NCI-H187 (cell line): ENCODE measurements around the gene CENPB.
A peak's percentile ranks its signal among the peaks of the same experiment; 100 is the strongest.

ENCODE experiments used
- DNase-seq, 2 experiments: peaks; one replicate each; lab custom pipeline; 2025; lab: John Stamatoyannopoulos, UW

CENPB gene

DNA sequence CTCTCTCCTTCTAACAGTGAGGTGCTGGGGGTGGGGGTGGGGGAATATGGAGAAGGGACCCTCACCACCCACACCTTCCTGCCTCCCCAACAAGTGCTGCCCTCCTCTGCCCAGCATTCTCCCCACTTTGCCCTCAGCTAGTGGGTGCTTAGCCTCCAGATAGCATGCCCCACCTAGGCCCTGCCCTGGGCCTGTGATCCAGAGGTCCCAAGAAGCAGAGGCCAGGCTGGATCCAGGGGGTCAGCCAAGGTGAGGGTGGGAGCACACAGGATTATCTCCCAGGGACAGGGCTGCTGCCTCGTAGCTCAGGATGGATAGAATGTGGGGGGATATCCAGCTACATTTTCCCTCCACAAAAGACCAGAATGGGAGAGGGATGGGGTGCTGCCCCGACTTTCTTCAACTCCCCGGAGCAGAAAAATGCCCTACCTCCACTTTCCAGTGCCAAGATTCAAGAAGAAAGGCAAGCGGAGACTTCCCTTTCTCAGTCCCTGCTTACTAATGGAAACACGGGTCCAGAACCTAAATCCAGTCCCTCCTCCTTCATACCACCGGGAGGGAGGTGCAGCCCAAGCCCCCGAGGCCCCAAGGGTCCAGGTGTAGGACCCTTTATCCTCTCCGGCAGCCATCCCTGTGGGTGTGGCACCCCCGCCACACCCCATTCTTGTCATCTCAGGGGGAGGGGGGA lies 20.0 kb downstream of the CENPB start:
- DNase-seq, result no peak

- DNase-seq, result no peak
These were observed 21.2 kb downstream of the CENPB start for GRCh38 chr20:3765171-3765882.

- DNase-seq, result no peak
These were observed 21.9 kb downstream of the CENPB start for GRCh38 chr20:3764659-3765058.

GRCh38 chr20:3763671-3764601 lies 22.6 kb downstream of the CENPB start:
- no peak for DNase-seq

- DNase-seq, result no peak
These were observed 25.7 kb downstream of the CENPB start for GRCh38 chr20:3760655-3761348.

- DNase-seq, result no peak
These were observed 26.7 kb downstream of the CENPB start for GRCh38 chr20:3759884-3760283.

- DNase-seq, result no peak
These were observed 27.2 kb downstream of the CENPB start for GRCh38 chr20:3759316-3759823.

DNA sequence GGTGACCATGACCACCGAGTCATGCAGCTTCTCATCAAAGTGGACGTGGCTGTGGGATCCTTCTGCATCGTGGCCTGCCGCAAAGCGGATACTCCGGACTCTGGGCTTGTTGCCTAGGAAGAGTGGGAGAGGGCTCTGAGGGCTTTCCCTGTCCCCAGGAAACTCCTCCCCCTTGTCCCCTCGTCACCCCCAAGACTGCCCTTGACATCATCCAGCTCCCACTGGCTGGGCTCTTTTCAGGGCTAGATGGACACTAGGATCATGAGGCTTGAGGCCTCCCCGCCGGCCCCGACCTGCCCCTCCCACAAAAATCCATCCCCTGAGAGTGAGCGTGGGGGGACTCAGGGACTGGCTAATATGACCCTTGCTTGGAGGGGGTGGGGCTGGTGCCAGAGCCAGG lies 28.0 kb downstream of the CENPB start:
- DNase-seq, result no peak

- DNase-seq, result no peak
These were observed 29.3 kb downstream of the CENPB start for GRCh38 chr20:3757268-3757667.

GRCh38 chr20:3755814-3756480 lies 30.6 kb downstream of the CENPB start:
- no peak for DNase-seq

GRCh38 chr20:3755269-3755668 lies 31.3 kb downstream of the CENPB start:
- DNase-seq, result no peak

DNA sequence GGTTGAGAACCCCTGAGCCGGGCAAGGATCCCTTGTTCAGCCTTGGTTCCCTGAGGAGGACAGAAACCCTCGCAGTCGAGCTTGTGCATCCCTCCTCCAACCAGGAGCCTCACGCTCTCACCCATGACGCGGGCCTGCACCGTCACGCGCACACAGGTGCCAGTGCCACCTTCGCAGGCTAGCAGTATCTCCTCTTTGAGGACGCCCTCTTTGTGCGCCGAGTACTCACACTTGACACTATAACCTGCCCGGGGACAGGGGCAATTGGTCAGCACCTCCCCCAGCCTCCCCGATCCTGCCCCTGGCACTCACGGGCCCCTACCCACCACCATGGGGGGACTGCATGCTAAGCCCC lies 32.3 kb downstream of the CENPB start:
- DNase-seq, result no peak

- no peak for DNase-seq
These were observed 32.9 kb downstream of the CENPB start for GRCh38 chr20:3753501-3754275.

- peak; percentile 37 to 64 for DNase-seq
These were observed 33.4 kb downstream of the CENPB start for GRCh38 chr20:3753098-3753497.

DNA sequence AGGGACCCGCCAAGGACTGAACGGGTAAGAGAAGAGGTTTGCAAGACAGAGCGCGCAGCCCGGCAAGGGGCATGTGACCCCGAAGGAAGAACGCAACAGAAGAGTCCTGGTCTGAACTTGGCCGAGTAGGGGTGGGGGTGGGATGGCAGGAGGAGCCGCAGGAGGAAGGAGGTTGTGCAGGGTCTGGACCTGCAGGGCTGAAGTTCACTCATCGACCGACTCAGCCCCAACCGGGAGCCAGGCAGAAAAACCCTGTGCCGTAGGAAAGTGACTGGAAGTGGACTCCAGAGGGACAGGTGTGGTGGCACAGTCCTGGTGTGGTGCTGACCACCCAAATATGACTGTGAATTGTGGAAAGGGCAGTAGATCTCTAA lies 34.2 kb downstream of the CENPB start:
- no peak for DNase-seq

DNA sequence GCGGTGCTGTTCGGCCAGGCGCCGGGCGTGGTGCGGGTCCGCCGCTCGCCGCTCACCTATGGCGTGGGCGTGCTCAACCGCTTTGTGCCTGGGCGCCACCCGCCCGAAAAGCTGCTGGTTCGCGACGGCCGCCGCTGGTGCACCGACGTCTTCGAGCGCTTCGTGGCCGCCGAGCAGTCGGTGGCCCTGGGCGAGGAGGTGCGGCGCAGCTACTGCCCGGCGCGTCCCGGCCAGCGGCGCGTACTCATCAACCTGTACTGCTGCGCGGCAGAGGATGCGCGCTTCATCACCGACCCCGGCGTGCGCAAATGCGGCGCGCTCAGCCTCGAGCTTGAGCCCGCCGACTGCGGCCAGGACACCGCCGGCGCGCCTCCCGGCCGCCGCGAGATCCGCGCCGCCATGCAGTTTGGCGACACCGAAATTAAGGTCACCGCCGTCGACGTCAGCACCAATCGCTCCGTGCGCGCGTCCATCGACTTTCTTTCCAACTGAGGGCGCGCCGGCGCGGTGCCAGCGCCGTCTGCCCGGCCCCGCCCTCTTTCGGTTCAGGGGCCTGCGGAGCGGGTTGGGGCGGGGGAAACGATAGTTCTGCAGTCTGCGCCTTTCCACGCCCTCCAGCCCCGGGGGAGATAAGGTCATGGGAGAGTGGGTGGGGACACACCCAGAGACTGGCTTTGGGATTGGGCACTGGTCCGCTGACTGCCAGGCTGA lies 34.7 kb downstream of the CENPB start:
- peak; percentile 33 to 56 for DNase-seq

DNA sequence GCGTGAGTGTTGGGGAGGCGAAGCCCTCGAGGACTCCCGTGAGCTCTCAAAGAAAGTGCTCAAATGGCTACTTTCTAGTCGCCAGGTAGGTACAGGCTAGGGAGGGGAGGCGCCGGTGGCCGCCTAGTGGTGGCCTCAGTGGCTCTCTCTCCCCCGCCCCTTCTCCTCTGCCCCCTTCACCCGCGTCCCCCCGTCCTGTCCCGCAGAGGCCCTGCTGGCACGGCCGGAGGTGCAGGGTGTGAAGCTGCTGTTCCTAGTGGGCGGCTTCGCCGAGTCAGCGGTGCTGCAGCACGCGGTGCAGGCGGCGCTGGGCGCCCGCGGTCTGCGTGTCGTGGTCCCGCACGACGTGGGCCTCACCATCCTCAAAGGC lies 35.2 kb downstream of the CENPB start:
- DNase-seq, result no peak

DNA sequence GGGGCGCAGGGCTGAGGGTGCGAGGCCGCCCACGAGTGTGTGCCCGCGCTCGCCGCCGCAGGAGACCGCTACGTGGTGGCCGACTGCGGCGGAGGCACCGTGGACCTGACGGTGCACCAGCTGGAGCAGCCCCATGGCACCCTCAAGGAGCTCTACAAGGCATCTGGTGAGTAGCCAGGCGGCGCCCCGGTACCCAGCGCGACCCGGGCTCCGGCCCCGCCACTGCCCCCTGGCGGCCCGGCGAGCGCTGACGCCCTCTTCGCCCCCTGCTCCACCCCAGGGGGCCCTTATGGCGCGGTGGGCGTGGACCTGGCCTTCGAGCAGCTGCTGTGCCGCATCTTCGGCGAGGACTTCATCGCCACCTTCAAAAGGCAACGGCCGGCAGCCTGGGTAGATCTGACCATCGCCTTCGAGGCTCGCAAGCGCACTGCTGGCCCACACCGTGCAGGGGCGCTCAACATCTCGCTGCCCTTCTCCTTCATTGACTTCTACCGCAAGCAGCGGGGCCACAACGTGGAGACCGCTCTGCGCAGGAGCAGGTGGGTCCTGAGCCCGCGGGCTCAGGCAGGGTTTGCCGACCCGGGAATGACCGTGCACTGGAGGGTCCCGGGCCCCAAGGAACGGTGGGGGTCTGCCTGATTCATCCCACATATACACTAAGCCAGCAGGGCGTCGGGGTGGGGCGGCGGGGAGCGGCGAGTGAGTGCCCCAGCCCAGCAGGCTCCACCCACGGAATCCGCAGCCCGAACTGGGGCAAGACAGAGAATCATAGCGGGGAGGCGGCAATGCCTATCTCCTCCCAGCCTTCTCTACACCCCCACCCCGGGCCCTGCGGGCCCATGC lies 36.6 kb downstream of the CENPB start:
- peak; percentile 52 to 53 for DNase-seq

GRCh38 chr20:3749087-3749688 lies 37.4 kb downstream of the CENPB start:
- no peak for DNase-seq
